Uterus (tissue), 4 donors: ENCODE measurements around the gene COLEC11. TPM values are rescaled to one million over a fixed set of nuclear protein-coding genes. Genes with fewer than 3 reads are reported as not detected.

Experiments used
- DNase-seq, 2 donors: peaks; one replicate each; pipeline ENCODE4 v3.0.0-alpha.2; 2019 to 2020
- H3K27ac ChIP-seq, 2 donors: fragments of 200-600 bp; sonication (generic); 1 replicate in 1 of 2; 2 replicates in 1 of 2; pipeline ENCODE4 v1.5.1; 2016 to 2018
- H3K27me3 ChIP-seq, 2 donors: fragments of 200-600 bp; sonication (generic); one replicate each; pipeline ENCODE4 v1.5.1; 2018 to 2019; ENCODE audit warnings: control low read depth in 1 of 2
- H3K36me3 ChIP-seq, 2 donors: fragments of 200-600 bp; sonication (generic); one replicate each; pipeline ENCODE4 v1.5.1; 2019; ENCODE audit warnings: control low read depth in 1 of 2
- H3K4me1 ChIP-seq, 2 donors: fragments of 200-600 bp; sonication (generic); one replicate each; pipeline ENCODE4 v1.5.1; 2018 to 2019; ENCODE audit warnings: control low read depth in 1 of 2
- H3K4me3 ChIP-seq, 2 donors: fragments of 200-600 bp; sonication (generic); 1 replicate in 1 of 2; 2 replicates in 1 of 2; pipeline ENCODE4 v1.5.1; 2018 to 2019; ENCODE audit warnings: mild to moderate bottlenecking in 1 of 2
- H3K9me3 ChIP-seq, 2 donors: fragments of 200-600 bp; sonication (generic); one replicate each; pipeline ENCODE4 v1.5.1; 2019; ENCODE audit warnings: control low read depth in 1 of 2
- POLR2A ChIP-seq, 2 donors: fragments of 450-650 bp; IDR thresholded peaks; one replicate each; pipeline ENCODE4 v1.6.1; 2016; ENCODE audit warnings: antibody characterized with exemption in 2 of 2, mild to moderate bottlenecking in 1 of 2, moderate library complexity in 1 of 2
- intact Hi-C: fragments of 100-400 bp; cut with DNase I; formaldehyde crosslinking; loops from one replicate; pipeline ENCODE4 v1.15.1; 2023; ENCODE audit warnings: low total_unique reads
- total RNA-seq, 4 donors: library from RNA; depleted of rRNA in 3 of 4; stranded (reverse); fragments of >200 nt in 3 of 4; gene quantifications; one replicate each; pipeline versions ENCODE4 v1.1.0 to v1.2.4, GENCODE V29; 2014 to 2023
- TF ChIP-seq, protein P1 (sequence below), 4 experiments: fragments of 200-600 bp in 2 of 4; fragments of 450-650 bp in 2 of 4; sonication (generic) in 2 of 4; IDR thresholded peaks; one replicate each; pipeline ENCODE4 v1.5.1; 2016 to 2019; ENCODE audit warnings: antibody characterized with exemption in 4 of 4, mild to moderate bottlenecking in 2 of 4, moderate library complexity in 1 of 4
- donor health status: DM: yes; HTN: yes; CAD: no.

COLEC11 gene
- total RNA-seq, 4 donors from 2014 or later = 0.37 to 0.55 TPM; not detected in 2

DNA sequence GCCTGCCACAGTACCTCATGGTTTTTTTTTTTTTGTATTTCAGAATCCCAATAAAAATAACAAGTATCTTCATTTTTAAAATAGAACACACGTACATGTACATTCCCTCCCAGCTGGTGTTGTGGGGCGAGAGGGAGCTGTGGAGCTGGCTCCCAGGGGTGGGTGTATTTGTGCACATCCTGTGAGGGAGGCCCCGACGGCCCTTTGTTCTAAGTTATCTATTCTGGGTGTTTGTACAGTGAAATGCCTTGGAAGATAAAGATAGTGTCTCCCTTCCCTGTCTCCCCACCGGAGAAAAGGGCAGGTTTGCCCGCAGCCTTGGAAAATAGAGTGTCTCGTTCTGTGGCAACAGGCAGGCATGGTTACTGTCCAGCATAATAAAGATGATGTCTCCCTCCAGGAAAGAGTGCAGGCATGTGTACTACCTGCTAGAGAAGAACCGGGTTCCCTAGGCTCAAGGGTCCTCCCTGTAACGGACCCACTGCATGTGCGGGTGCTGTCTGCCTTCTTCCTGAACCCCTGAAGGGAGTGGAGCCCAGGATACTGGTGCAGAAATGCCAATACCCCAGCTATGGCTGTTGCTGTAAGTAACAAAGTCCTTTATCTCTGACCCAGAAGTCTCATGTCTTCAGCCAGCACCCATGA, 51.0 kb downstream of the COLEC11 start:
- no peaks in the 10 kb centered on the region for H3K9me3 ChIP-seq
- no peaks in the 10 kb centered on the region for H3K27me3 ChIP-seq
- H3K4me3 ChIP-seq = no peak overlapping the region
- TF ChIP-seq POLR2A (IDR thresholded peaks at IDR 0.05) = no peak
- TF ChIP-seq, protein P1, sequence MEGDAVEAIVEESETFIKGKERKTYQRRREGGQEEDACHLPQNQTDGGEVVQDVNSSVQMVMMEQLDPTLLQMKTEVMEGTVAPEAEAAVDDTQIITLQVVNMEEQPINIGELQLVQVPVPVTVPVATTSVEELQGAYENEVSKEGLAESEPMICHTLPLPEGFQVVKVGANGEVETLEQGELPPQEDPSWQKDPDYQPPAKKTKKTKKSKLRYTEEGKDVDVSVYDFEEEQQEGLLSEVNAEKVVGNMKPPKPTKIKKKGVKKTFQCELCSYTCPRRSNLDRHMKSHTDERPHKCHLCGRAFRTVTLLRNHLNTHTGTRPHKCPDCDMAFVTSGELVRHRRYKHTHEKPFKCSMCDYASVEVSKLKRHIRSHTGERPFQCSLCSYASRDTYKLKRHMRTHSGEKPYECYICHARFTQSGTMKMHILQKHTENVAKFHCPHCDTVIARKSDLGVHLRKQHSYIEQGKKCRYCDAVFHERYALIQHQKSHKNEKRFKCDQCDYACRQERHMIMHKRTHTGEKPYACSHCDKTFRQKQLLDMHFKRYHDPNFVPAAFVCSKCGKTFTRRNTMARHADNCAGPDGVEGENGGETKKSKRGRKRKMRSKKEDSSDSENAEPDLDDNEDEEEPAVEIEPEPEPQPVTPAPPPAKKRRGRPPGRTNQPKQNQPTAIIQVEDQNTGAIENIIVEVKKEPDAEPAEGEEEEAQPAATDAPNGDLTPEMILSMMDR (IDR thresholded peaks at IDR 0.05) = no peak
- no peaks in the 10 kb centered on the region for H3K4me1 ChIP-seq
- DNase-seq = no peak
- no peaks in the 10 kb centered on the region for H3K36me3 ChIP-seq
- no peak overlapping the region for H3K27ac ChIP-seq
- intact Hi-C loops = no loop called here

DNA sequence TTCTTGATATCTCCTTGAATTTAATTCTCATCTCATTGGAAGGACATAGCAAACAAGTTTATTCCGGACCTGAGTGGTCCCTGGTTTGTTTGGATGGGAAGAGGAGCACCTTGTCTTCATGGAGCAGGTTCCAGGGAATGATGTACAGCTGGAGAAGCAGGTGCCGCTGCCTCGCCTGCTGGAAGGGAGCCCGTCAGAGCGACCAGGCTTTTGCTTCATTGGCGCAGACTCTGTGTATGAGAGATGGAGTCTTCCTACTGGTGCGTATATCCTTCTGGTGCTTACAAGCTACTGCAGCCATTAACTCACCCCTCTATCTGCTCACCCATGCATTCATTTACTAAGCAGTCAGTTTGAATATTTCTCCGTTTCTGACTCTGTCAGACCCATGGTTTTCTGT, 51.5 kb downstream of the COLEC11 start:
- H3K9me3 ChIP-seq = no peaks in the 10 kb centered on the region
- intact Hi-C loops = no loop called here
- H3K4me1 ChIP-seq = no peaks in the 10 kb centered on the region
- TF ChIP-seq, protein P1 (IDR thresholded peaks at IDR 0.05) = no peak
- TF ChIP-seq POLR2A (IDR thresholded peaks at IDR 0.05) = no peak
- H3K27me3 ChIP-seq = no peaks in the 10 kb centered on the region
- no peak overlapping the region for H3K4me3 ChIP-seq
- no peaks in the 10 kb centered on the region for H3K36me3 ChIP-seq
- no peak overlapping the region for H3K27ac ChIP-seq
- no peak for DNase-seq

DNA sequence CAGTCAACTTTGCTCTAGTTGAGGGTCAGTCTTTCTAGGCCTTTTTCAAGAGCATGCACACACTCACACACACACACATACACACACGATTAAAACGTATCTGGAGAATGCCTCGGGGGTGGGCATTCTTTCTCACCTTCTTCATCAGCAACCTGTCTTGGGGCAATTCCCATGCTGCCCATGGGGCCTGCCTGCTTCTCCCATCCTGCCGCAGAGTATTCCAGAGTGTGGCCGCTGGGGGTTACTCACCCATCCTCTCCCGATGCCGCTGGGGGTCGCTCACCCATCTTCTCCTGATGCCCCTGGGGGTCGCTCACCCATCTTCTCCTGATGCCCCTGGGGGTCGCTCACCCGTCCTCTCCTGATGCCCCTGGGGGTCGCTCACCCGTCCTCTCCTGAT, 52.3 kb downstream of the COLEC11 start:
- Histone ChIP-seq H3K4me3 (no peak overlapping the region), H3K36me3 (no peaks in the 10 kb centered on the region), H3K27ac (no peak overlapping the region), H3K9me3 (no peaks in the 10 kb centered on the region), H3K27me3 (no peaks in the 10 kb centered on the region), H3K4me1 (no peaks in the 10 kb centered on the region)
- DNase-seq = no peak
- intact Hi-C loops = no loop called here
- TF ChIP-seq, protein P1 (IDR thresholded peaks at IDR 0.05) = no peak
- TF ChIP-seq POLR2A (IDR thresholded peaks at IDR 0.05) = no peak

DNA sequence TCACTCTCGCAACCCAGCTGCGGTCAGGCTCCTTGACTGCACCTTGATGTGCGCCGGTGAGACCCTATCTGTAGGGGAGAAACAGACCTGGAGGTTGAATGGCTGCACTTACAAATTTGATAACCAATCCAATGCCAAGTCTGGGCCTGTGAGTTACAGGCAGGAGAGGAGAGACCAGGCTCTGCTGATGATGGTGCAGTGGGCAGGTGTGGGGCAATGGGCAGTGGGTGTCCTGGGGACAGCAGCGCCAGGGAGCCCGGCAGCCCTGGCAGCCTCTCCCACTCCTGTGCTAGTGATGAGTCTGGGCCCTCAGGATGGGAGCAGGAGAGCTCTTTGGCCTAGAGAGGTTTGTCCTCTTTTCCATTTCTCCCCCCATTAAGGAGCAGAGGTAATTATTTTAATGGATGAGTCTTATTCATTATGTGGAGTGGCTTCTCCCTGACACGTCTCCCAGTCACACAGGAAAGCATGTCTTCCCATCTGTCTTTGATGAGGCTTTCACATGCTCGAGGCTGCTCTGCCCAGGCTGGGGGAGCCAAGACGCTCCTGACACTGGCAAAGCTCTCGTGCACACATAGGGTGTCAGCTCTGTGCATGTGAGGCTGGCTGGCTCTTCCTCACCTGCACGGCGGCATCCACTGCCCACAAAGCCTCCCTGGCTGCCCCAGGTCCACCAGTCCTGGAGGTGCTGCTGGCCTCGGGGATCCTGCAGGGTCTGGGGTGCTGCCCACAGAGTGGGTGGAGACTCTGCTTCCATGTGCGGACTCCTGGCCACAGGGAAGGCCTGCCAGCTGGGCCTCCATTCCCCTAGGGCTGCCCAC, 53.1 kb downstream of the COLEC11 start:
- Histone ChIP-seq H3K4me3 (no peak overlapping the region), H3K36me3 (no peaks in the 10 kb centered on the region), H3K27ac (no peak overlapping the region), H3K4me1 (no peaks in the 10 kb centered on the region), H3K27me3 (no peaks in the 10 kb centered on the region), H3K9me3 (no peaks in the 10 kb centered on the region)
- intact Hi-C loops = no loop called here
- DNase-seq = no peak
- TF ChIP-seq POLR2A (IDR thresholded peaks at IDR 0.05) = no peak
- TF ChIP-seq, protein P1 (IDR thresholded peaks at IDR 0.05) = no peak

DNA sequence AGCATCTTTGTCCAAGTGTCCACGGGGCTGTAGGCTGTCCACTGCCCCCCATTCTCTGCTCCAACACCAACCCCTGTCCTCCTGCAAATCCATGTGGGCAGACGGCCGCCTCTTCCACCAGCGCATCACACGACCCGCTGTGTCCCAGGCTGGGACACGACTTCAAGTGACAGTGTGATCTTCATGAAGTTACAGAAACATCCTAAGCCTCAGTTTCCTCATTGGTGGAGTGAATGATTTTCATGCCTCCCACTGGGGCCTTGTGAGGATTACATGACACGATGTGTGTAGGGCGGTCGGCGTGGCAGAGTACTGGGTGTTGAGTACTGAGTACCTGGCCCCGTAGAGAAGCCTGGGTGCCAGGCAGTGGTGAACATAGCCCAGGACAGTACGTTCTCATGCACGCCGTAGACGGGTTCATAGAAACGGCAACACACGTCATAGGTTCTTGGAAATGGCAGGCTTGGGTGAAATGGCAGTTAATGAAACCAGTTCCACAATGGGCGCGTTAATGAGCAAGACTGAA, 53.8 kb downstream of the COLEC11 start:
- Histone ChIP-seq H3K4me1 (no peaks in the 10 kb centered on the region), H3K27me3 (no peaks in the 10 kb centered on the region), H3K9me3 (no peaks in the 10 kb centered on the region), H3K36me3 (no peaks in the 10 kb centered on the region), H3K4me3 (no peak overlapping the region), H3K27ac (no peak overlapping the region)
- DNase-seq = no peak
- intact Hi-C loops = no loop called here
- no peak for TF ChIP-seq POLR2A (IDR thresholded peaks at IDR 0.05)
